Measurements from ENCODE around the gene PDE8A.

GRCh38 chr15:85031944-85032558, 50.4 kb downstream of the PDE8A start:
- TF ChIP-seq, protein P1, sequence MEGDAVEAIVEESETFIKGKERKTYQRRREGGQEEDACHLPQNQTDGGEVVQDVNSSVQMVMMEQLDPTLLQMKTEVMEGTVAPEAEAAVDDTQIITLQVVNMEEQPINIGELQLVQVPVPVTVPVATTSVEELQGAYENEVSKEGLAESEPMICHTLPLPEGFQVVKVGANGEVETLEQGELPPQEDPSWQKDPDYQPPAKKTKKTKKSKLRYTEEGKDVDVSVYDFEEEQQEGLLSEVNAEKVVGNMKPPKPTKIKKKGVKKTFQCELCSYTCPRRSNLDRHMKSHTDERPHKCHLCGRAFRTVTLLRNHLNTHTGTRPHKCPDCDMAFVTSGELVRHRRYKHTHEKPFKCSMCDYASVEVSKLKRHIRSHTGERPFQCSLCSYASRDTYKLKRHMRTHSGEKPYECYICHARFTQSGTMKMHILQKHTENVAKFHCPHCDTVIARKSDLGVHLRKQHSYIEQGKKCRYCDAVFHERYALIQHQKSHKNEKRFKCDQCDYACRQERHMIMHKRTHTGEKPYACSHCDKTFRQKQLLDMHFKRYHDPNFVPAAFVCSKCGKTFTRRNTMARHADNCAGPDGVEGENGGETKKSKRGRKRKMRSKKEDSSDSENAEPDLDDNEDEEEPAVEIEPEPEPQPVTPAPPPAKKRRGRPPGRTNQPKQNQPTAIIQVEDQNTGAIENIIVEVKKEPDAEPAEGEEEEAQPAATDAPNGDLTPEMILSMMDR (conservative IDR thresholded peaks at IDR 0.05 in 1 of 2, IDR thresholded peaks at IDR 0.05 in 1 of 2; ENCODE audit: extremely low read depth in 1 of 2, insufficient read depth in 1 of 2, low read depth in 1 of 2, low read length in 2 of 2) = no peak
- no peak for TF ChIP-seq EZH2 (IDR thresholded peaks at IDR 0.05; ENCODE audit: borderline replicate concordance, low read length)
